GM12878 (cell line): ENCODE measurements around the gene SCAI. TPM values are rescaled to one million over a fixed set of nuclear protein-coding genes. Genes with fewer than 3 reads are reported as not detected.

Source experiments
- ATAC-seq: fragments of 200-7000 bp; cut with Tn5 transposase; 3 replicates; pipeline ENCODE4 v1.9.1; 2020; ENCODE audit warnings: mild to moderate bottlenecking, moderate library complexity
- BruUV-seq: library from RNA; stranded (reverse); fragments of 400-500 nt; replicated peaks from 2 replicates; lab custom pipeline; 2021; lab: Mats Ljungman, UMichigan
- CTCF ChIA-PET: fragments of 300-600 bp; sonication (Branson Sonifier 250); formaldehyde crosslinking; extraction: SDS; loops from one replicate; lab custom pipeline; 2021; ENCODE audit warnings: inconsistent platforms; lab: Yijun Ruan, JAX
- POLR2A ChIA-PET: fragments of 350-600 bp; formaldehyde crosslinking; extraction: SDS; loops from one replicate; lab custom pipeline; 2021; ENCODE audit warnings: inconsistent platforms; lab: Charles Lee
- RAD21 ChIA-PET: fragments of 300-600 bp; sonication (Branson Sonifier 250); formaldehyde crosslinking; loops from one replicate; lab custom pipeline; 2023; ENCODE audit warnings: antibody characterized with exemption; ENCODE audit not compliant: unreplicated experiment; lab: Charles Lee
- SMC1A ChIA-PET: fragments of 300-600 bp; sonication (Branson Sonifier 250); formaldehyde crosslinking; loops from one replicate; lab custom pipeline; 2023; ENCODE audit not compliant: unreplicated experiment, uncharacterized antibody; lab: Charles Lee
- DNase-seq: peaks from one replicate; pipeline ENCODE4 v3.0.0-alpha.2; 2011; ENCODE audit warnings: low read depth, low spot score
- FAIRE-seq: peaks from 3 replicates; lab custom pipeline; 2011; peaks lifted over from hg19 to GRCh38; lab: Jason Lieb, UNC
- H2AFZ ChIP-seq: 2 replicates; pipeline ENCODE4 v1.6.0; 2011; ENCODE audit warnings: low read depth, low read length, control low read depth; ENCODE audit not compliant: control insufficient read depth
- H3K27ac ChIP-seq: 2 replicates; pipeline ENCODE4 v1.5.1; 2011; ENCODE audit warnings: control low read depth; ENCODE audit not compliant: control insufficient read depth, insufficient read depth
- H3K27me3 ChIP-seq, 2 experiments: replicated peaks in 1 of 2; 2 replicates each; pipeline versions ENCODE4 v1.6.0 to v1.6.1; 2011; ENCODE audit warnings: low read length in 1 of 2; ENCODE audit not compliant: control insufficient read depth in 2 of 2, insufficient read depth in 2 of 2
- H3K36me3 ChIP-seq, 2 experiments: 2 replicates each; pipeline ENCODE4 v1.5.1; 2011; ENCODE audit warnings: low read length in 1 of 2; ENCODE audit not compliant: control insufficient read depth in 2 of 2, insufficient read depth in 2 of 2
- H3K4me1 ChIP-seq: 2 replicates; pipeline ENCODE4 v1.6.1; 2011; ENCODE audit warnings: mild to moderate bottlenecking, low read length, moderate library complexity, mixed read lengths; ENCODE audit not compliant: control insufficient read depth, insufficient read depth
- H3K4me2 ChIP-seq: 2 replicates; pipeline ENCODE4 v1.6.0; 2011; ENCODE audit warnings: control low read depth; ENCODE audit not compliant: control insufficient read depth, insufficient read depth
- H3K4me3 ChIP-seq: fragments of 200-600 bp; sonication (generic); 2 replicates; pipeline ENCODE4 v1.5.1; 2016
- H3K79me2 ChIP-seq: 2 replicates; pipeline ENCODE4 v1.6.0; 2011; ENCODE audit warnings: low read length; ENCODE audit not compliant: control insufficient read depth, insufficient read depth
- H3K9ac ChIP-seq: 2 replicates; pipeline ENCODE4 v1.8.0; 2011; ENCODE audit warnings: low read length, control low read depth, mixed read lengths; ENCODE audit not compliant: control insufficient read depth, insufficient read depth
- H3K9me3 ChIP-seq: replicated peaks from 3 replicates; pipeline ENCODE4 v1.5.1; 2011; ENCODE audit warnings: mild to moderate bottlenecking, low read length; ENCODE audit not compliant: control insufficient read depth, insufficient read depth
- H4K20me1 ChIP-seq: 2 replicates; pipeline ENCODE4 v1.6.0; 2011; ENCODE audit not compliant: control insufficient read depth, insufficient read depth
- BHLHE40 ChIP-seq, 2 experiments: fragments of 450-650 bp in 1 of 2; IDR thresholded peaks; 2 replicates each; pipeline ENCODE4 v1.6.1; 2011 to 2017; ENCODE audit warnings: low read depth in 2 of 2, borderline replicate concordance in 1 of 2, improper control_type of control experiment in 1 of 2, low read length in 1 of 2, mild to moderate bottlenecking in 1 of 2
- BRCA1 ChIP-seq: IDR thresholded peaks from 2 replicates; pipeline ENCODE4 v1.6.1; 2011; ENCODE audit warnings: low read depth, low read length, improper control_type of control experiment
- CBX5 ChIP-seq: sonication (generic); IDR thresholded peaks from 2 replicates; pipeline ENCODE4 v1.6.1; 2016; ENCODE audit warnings: low read depth, moderate library complexity, mild to moderate bottlenecking, inconsistent platforms
- CEBPB ChIP-seq, 2 experiments: fragments of 150-350 bp in 1 of 2; IDR thresholded peaks; 2 replicates each; pipeline ENCODE4 v1.6.1; 2012 to 2014; ENCODE audit warnings: low read depth in 2 of 2, low read length in 2 of 2, borderline replicate concordance in 1 of 2, inconsistent platforms in 1 of 2
- CHD2 ChIP-seq: IDR thresholded peaks from 2 replicates; pipeline ENCODE4 v1.6.1; 2011; ENCODE audit warnings: low read depth, low read length, improper control_type of control experiment, borderline replicate concordance
- CTCF ChIP-seq, 3 experiments: IDR thresholded peaks in 2 of 3; conservative IDR thresholded peaks in 1 of 3; 2 replicates each; pipeline ENCODE4 v1.5.1; 2011; ENCODE audit warnings: low read depth in 3 of 3, low read length in 3 of 3, mild to moderate bottlenecking in 3 of 3, control low read depth in 2 of 3, moderate library complexity in 2 of 3, inconsistent platforms in 1 of 3, mixed read lengths in 1 of 3; ENCODE audit not compliant: control insufficient read depth in 2 of 3, insufficient read depth in 1 of 3; ENCODE audit errors: extremely low read depth in 1 of 3
- FOXK2 ChIP-seq: fragments of 450-650 bp; IDR thresholded peaks from 2 replicates; pipeline ENCODE4 v1.6.1; 2017; ENCODE audit warnings: mild to moderate bottlenecking, moderate library complexity
- PML ChIP-seq: IDR thresholded peaks from 2 replicates; pipeline ENCODE4 v1.6.1; 2012; ENCODE audit warnings: low read length, inconsistent platforms
- RAD21 ChIP-seq: IDR thresholded peaks from 2 replicates; pipeline ENCODE4 v1.6.1; 2011; ENCODE audit warnings: mild to moderate bottlenecking, low read depth, low read length, moderate library complexity; ENCODE audit not compliant: insufficient read depth
- RCOR1 ChIP-seq: conservative IDR thresholded peaks from 2 replicates; pipeline ENCODE4 v1.6.1; 2012; ENCODE audit warnings: low read depth, low read length, improper control_type of control experiment
- SMC3 ChIP-seq: IDR thresholded peaks from 2 replicates; pipeline ENCODE4 v1.6.1; 2011; ENCODE audit warnings: low read length, improper control_type of control experiment, borderline replicate concordance
- SRF ChIP-seq, 2 experiments: IDR thresholded peaks; 2 replicates each; pipeline ENCODE4 v1.6.1; 2011; ENCODE audit warnings: low read depth in 2 of 2, low read length in 2 of 2, mild to moderate bottlenecking in 1 of 2, moderate library complexity in 1 of 2
- USF2 ChIP-seq: IDR thresholded peaks from 2 replicates; pipeline ENCODE4 v1.6.1; 2011; ENCODE audit warnings: low read depth, low read length, improper control_type of control experiment, borderline replicate concordance
- ZNF622 ChIP-seq: fragments of 450-650 bp; IDR thresholded peaks from 2 replicates; pipeline ENCODE4 v1.6.1; 2017; ENCODE audit warnings: mild to moderate bottlenecking, inconsistent platforms
- in situ Hi-C: fragments of 300-500 bp; cut with MboI; formaldehyde crosslinking; loops from 9 replicates; pipeline ENCODE4 v1.14.3; 2018; ENCODE audit warnings: mixed read lengths
- intact Hi-C: fragments of 100-400 bp; cut with micrococcal nuclease; formaldehyde crosslinking; loops from one replicate; pipeline ENCODE4 v1.14.2; 2022; ENCODE audit not compliant: unreplicated experiment
- polyA plus RNA-seq, 11 experiments: library from polyadenylated mRNA; depleted of rRNA in 4 of 11; unstranded in 6 of 11; stranded (reverse) in 5 of 11; fragments of >200 nt; fragmentation: Nextera tagmentation in 4 of 11; fragmentation: Illumina TruSeq in 1 of 11; extraction: Ambion mirVana in 4 of 11; extraction: Trizol in 1 of 11; gene quantifications; 1 replicate in 1 of 11; 2 replicates in 10 of 11; pipeline versions ENCODE4 v1.2.1 to v1.2.3, GENCODE V29; 2011 to 2016; ENCODE audit warnings: inconsistent platforms in 2 of 11, missing spikeins in 2 of 11, low read depth in 1 of 11
- total RNA-seq, 4 experiments: library from RNA; depleted of rRNA in 3 of 4; stranded (reverse); fragments of >200 nt in 3 of 4; fragmentation: Illumina TruSeq in 1 of 4; extraction: Trizol in 1 of 4; gene quantifications; 2 replicates each; pipeline versions ENCODE4 v1.2.1 to v1.2.3, GENCODE V29; 2013 to 2021

Gene SCAI
- total and polyA plus RNA-seq, 10 of the 15 experiments (the other 5 are each of a cell fraction or from before 2014, with no cell fraction given), result 0.52 to 8.8 (median 5.1) TPM

DNA sequence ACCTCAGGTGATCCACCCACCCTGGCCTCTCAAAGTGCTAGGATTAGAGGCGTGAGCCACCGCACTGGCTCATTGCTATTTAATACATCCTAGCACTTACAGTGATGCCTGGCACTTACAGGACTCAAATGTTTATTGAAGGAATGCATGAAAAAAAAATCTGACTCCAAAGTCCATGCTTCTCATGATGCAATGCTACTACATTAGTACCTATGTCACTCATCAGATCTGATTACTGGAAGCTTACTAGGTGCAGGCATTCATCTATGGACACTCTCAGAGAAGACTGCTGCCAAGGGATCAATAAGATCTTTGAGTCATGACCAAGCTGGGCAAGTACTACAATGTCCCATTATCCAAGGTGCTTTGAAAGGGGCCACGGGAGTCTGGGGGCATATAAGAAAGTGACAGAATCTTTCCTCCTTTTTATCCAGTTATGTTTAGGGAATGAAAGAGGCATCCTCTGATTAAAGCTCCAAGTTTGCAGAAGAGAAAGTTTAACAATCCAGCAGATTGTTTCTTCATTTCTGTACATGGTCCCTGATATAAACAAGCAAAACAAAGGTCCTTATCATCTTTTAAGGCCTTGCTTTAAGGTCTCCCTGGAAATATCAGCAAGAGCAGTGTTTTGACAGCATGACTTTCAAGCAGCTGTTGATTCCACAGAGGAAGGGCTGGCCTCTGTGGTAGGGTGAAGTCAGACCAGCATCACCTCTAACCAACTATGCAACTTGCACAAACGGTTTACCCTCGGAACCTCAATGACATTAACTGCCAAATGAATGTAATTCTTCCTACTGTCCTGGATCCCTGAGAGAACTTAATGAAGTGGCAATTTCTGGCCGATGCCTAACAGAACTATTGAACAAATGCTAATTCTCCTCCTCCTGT is 245.5 kb downstream of the SCAI start (continued):
- no peak for TF ChIP-seq CHD2
- TF ChIP-seq USF2, result no peak
- TF ChIP-seq RCOR1, result no peak

GRCh38 chr9:124894741-124895170 is 248.6 kb downstream of the SCAI start:
- Histone ChIP-seq H3K27ac (no peak overlapping the region), H3K4me3 (no peak overlapping the region), H3K9ac (no peak overlapping the region), H3K27me3 (no peaks in the 10 kb centered on the region), H3K9me3 (no peaks in the 10 kb centered on the region), H3K4me2 (no peak overlapping the region), H3K4me1 (no peaks in the 10 kb centered on the region), H3K36me3 (peaks cover 20% of the 10 kb centered on the region in 2 experiments; a peak in 3 of 4 replicates)
- RAD21 ChIA-PET, result interaction anchor here (1.2 kb wide), 1 partner anchor 32 kb away, joined by 4 read pairs; no protein-coding TSS in a partner anchor
- FAIRE-seq, result no peak
- POLR2A ChIA-PET, result interaction anchor here (1.2 to 1.7 kb wide), 2 partner anchors 22 to 120 kb away, joined by 3 to 5 read pairs; no protein-coding TSS in a partner anchor
- no TSS peak for BruUV-seq
- intact Hi-C loops, result loop anchor here (1.0 kb wide), 2 partner anchors 40 to 123 kb away; partner anchors contain the start of gene NR6A1
- CTCF ChIA-PET, result interaction anchor here (0.7 to 6.3 kb wide), 11 partner anchors 15 to 247 kb away, joined by 3 to 45 read pairs (median 4); partner anchors contain the start of genes ARPC5L, RPL35 and WDR38
- in situ Hi-C loops, result no loop called here
- TF ChIP-seq CBX5 (no peak), BHLHE40 (IDR thresholded peaks at IDR 0.05; ENCODE audit: borderline replicate concordance in 1 of 2, low read depth in 2 of 2, low read length in 1 of 2) (0 out of 4 replicates have a peak, but pooled peaks of 1 of the 2 experiments have one; percentile 22), SRF (IDR thresholded peaks at IDR 0.05; ENCODE audit: low read depth in 2 of 2, low read length in 2 of 2) (no peak), SMC3 (peak; percentile 71; the same call in 1 of the 2 replicates), RAD21 (peak; percentile 78), FOXK2 (no peak), BRCA1 (no peak), CTCF (IDR thresholded peaks at IDR 0.05 in 2 of 3, conservative IDR thresholded peaks at IDR 0.05 in 1 of 3; ENCODE audit: control insufficient read depth in 2 of 3, extremely low read depth in 1 of 3, insufficient read depth in 1 of 3, low read depth in 3 of 3, low read length in 3 of 3) (peak; percentile 57 to 71 (median 58); a peak in 5 of 6 replicates), CEBPB (IDR thresholded peaks at IDR 0.05; ENCODE audit: borderline replicate concordance in 1 of 2, low read depth in 2 of 2, low read length in 2 of 2) (no peak), ZNF622 (no peak), PML (no peak)
- TF ChIP-seq, all 136 proteins: peak for 4
- H3K79me2 ChIP-seq, result no peaks in the 10 kb centered on the region
- H2AFZ ChIP-seq, result no peak overlapping the region
- SMC1A ChIA-PET, result interaction anchor here (2.0 to 2.1 kb wide), 2 partner anchors 17 to 41 kb away, joined by 6 to 8 read pairs; partner anchors contain the start of gene WDR38
- H4K20me1 ChIP-seq, result no peaks in the 10 kb centered on the region
- no peak for DNase-seq
- ATAC-seq, result peak; percentile 91
